Activated CD4-positive, alpha-beta T cell treated with anti-CD3 and anti-CD28 coated beads, Interleukin-2, amount 10 ng/mL, durations not matched to agents 7 days and 5 days (primary cell): ENCODE data around the gene CCDC88C. TPM values are rescaled to one million over a fixed set of nuclear protein-coding genes. Genes with fewer than 3 reads are reported as not detected.
"Not testable (repeated sequence)": the region's sequence is repeated elsewhere in the genome, so short reads cannot be mapped to it uniquely, and the experiment has no call there.

ENCODE experiments used
- CTCF ChIA-PET: fragments of 350-600 bp; sonication (Branson Sonifier 250); formaldehyde crosslinking; loops from one replicate; lab custom pipeline; 2021; ENCODE audit warnings: antibody characterized with exemption; lab: Charles Lee
- POLR2A ChIA-PET: fragments of 350-600 bp; sonication (Branson Sonifier 250); formaldehyde crosslinking; loops from one replicate; lab custom pipeline; 2021; ENCODE audit warnings: antibody characterized with exemption; lab: Charles Lee
- DNase-seq: peaks from one replicate; pipeline ENCODE4 v3.0.0-alpha.2; 2020
- H3K27ac Mint-ChIP-seq: one replicate; pipeline ENCODE4 v1.8.0; 2021; ENCODE audit warnings: mild to moderate bottlenecking, moderate library complexity, mixed read lengths
- H3K27me3 Mint-ChIP-seq: one replicate; pipeline ENCODE4 v1.8.0; 2021; ENCODE audit warnings: mixed read lengths
- H3K36me3 Mint-ChIP-seq: one replicate; pipeline ENCODE4 v1.8.0; 2021; ENCODE audit warnings: low read depth, mixed read lengths
- H3K4me1 Mint-ChIP-seq: one replicate; pipeline ENCODE4 v1.8.0; 2021; ENCODE audit warnings: mixed read lengths
- H3K4me3 Mint-ChIP-seq: one replicate; pipeline ENCODE4 v1.8.0; 2021; ENCODE audit warnings: mild to moderate bottlenecking, moderate library complexity, mixed read lengths
- H3K9me3 Mint-ChIP-seq: one replicate; pipeline ENCODE4 v1.8.0; 2021; ENCODE audit warnings: mixed read lengths
- total RNA-seq, 2 experiments: library from RNA; stranded (reverse); gene quantifications; one replicate each; pipeline ENCODE4 v1.2.3, GENCODE V29; 2021

The CCDC88C gene
- total RNA-seq, 2 experiments from 2014 or later, result 187 to 193 TPM

DNA sequence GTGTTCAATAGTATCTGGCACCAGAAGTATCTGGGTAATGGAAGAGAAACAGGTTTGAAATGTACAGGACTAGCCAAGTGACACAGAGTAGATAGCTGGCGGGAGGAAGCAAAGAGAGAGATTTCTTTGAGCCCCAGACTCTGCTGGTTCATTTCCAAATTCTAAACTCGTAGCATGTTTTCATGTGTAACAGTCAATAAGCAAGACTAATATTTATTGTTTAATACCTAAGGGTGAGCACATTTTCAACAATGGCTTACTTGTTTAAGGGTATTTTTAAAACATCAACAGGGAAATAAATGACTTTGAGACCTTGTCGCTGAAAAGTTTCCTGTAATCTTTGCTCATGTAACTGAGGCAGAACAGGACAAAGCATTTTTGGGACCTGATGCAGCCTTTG lies 11.8 kb upstream of the CCDC88C start:
- Mint-ChIP-seq H3K27ac (no peak overlapping the region), H3K36me3 (no peaks in the 10 kb centered on the region), H3K4me1 (peaks cover 21% of the 10 kb centered on the region), H3K4me3 (no peak overlapping the region), H3K27me3 (no peaks in the 10 kb centered on the region), H3K9me3 (no peaks in the 10 kb centered on the region)
- ChIA-PET CTCF (interaction anchor here (0.7 to 1.3 kb wide), 3 partner anchors 13 to 498 kb away, joined by 3 to 7 read pairs (median 3); no protein-coding TSS in a partner anchor), POLR2A (no interaction called here)
- peak; percentile 3 for DNase-seq

DNA sequence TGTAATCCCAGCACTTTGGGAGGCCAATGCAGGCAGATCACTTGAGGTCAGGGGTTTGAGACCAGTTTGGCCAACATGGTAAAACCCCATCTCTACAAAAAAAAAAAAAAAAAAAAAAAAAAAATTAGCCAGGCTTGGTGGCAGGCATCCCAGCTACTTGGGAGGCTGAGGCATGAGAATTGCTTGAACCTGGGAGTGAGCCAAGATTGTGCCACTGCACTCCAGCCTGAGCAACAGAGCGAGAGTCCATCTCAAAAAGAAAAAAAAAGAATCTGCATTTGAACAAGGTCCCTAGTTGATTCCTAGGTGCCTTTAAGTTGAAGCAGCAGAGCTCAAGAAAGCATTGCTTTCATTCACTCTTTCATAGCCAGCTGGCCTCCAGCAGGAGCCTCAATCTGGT lies 11.3 kb upstream of the CCDC88C start:
- H3K27me3 Mint-ChIP-seq, H3K27ac Mint-ChIP-seq, H3K36me3 Mint-ChIP-seq, H3K4me3 Mint-ChIP-seq, POLR2A ChIA-PET, H3K9me3 Mint-ChIP-seq: not testable (repeated sequence)
- H3K4me1 Mint-ChIP-seq, result peaks cover 21% of the 10 kb centered on the region
- CTCF ChIA-PET, result interaction anchor here (0.7 to 1.3 kb wide), 3 partner anchors 14 to 499 kb away, joined by 3 to 7 read pairs (median 3); no protein-coding TSS in a partner anchor
- DNase-seq, result peak; percentile 0

DNA sequence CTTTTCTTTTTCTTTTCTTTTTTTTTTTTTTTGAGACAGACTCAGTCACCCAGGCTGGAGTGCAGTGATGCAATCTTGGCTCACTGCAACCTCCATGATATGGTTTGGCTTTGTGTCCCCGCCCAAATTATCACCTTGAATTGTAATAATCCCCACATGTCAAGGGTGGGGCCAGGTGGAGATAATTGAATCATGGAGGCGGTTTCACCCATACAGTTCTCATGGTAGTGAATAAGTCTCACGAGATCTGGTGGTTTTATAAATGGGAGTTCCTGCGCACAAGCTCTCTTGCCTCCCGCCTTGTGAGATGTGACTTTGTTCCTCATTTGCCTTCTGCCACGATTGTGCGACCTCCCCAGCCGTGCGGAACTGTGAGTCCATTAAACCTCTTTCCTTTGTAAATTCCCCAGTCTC lies 7.9 kb upstream of the CCDC88C start:
- peak; percentile 3 for DNase-seq
- peaks cover 27% of the 10 kb centered on the region for H3K4me1 Mint-ChIP-seq
- CTCF ChIA-PET, result interaction anchor here (1.8 kb wide), 1 partner anchor 102 kb away, joined by 13 read pairs; no protein-coding TSS in a partner anchor
- H3K9me3 Mint-ChIP-seq, H3K27me3 Mint-ChIP-seq, H3K27ac Mint-ChIP-seq, H3K4me3 Mint-ChIP-seq, H3K36me3 Mint-ChIP-seq, POLR2A ChIA-PET: not testable (repeated sequence)

- H3K4me1 Mint-ChIP-seq, result peaks cover 27% of the 10 kb centered on the region
- no peak overlapping the region for H3K27ac Mint-ChIP-seq
- ChIA-PET POLR2A (no interaction called here), CTCF (interaction anchor here (1.1 to 1.8 kb wide), 2 partner anchors 101 to 248 kb away, joined by 4 to 13 read pairs; no protein-coding TSS in a partner anchor)
- H3K9me3 Mint-ChIP-seq, result no peaks in the 10 kb centered on the region
- no peaks in the 10 kb centered on the region for H3K27me3 Mint-ChIP-seq
- H3K36me3 Mint-ChIP-seq, result no peaks in the 10 kb centered on the region
- H3K4me3 Mint-ChIP-seq, result no peak overlapping the region
- peak; percentile 3 for DNase-seq
Measured at GRCh38 chr14:91424813-91425530, 7.4 kb upstream of the CCDC88C start.

GRCh38 chr14:91420686-91421085 lies 3.1 kb upstream of the CCDC88C start:
- POLR2A ChIA-PET, result interaction anchor here (0.6 kb wide), 1 partner anchor 70 kb away, joined by 6 read pairs; no protein-coding TSS in a partner anchor
- peaks cover 20% of the 10 kb centered on the region for H3K4me1 Mint-ChIP-seq

GRCh38 chr14:91419451-91419850 lies 1.8 kb upstream of the CCDC88C start:
- Mint-ChIP-seq H3K4me3 (peak overlapping the region; percentile 65), H3K9me3 (no peaks in the 10 kb centered on the region), H3K27ac (peak overlapping the region; percentile 88), H3K27me3 (no peaks in the 10 kb centered on the region), H3K4me1 (peaks cover 27% of the 10 kb centered on the region), H3K36me3 (peaks cover 23% of the 10 kb centered on the region)
- CTCF ChIA-PET, result interaction anchor here (0.7 to 2.0 kb wide), 3 partner anchors 24 to 98 kb away, joined by 3 to 7 read pairs (median 3); no protein-coding TSS in a partner anchor
- no peak for DNase-seq
- POLR2A ChIA-PET, result interaction anchor here (0.7 kb wide), 1 partner anchor 47 kb away, joined by 3 read pairs; no protein-coding TSS in a partner anchor

More at GRCh38 chr14:91420686-91421085, 3.1 kb upstream of the CCDC88C start:
- Mint-ChIP-seq H3K4me3 (no peak overlapping the region), H3K27me3 (no peaks in the 10 kb centered on the region), H3K36me3 (peaks cover 14% of the 10 kb centered on the region), H3K9me3 (no peaks in the 10 kb centered on the region), H3K27ac (peak overlapping the region; percentile 10)
- CTCF ChIA-PET, result interaction anchor here (0.6 to 2.0 kb wide), 7 partner anchors 19 to 108 kb away, joined by 3 to 7 read pairs (median 3); no protein-coding TSS in a partner anchor
- peak; percentile 5 for DNase-seq

DNA sequence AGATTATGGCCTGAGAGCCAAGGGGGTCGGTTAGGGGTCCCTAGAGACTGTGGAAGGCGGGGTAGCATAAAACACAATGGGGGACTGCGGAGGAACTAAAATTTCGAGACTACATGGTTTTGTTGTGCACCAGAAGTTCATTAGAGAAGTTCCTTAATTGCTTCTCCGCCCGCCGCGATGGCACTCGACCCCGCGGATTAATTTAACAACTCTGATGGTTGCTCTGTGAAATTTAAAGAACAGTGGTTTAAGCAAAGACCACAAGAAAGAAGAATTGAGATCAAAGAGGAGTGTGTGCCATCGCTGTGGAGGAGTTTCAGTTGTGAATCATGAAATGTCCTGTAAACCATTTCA lies 1.4 kb upstream of the CCDC88C start:
- peak; percentile 72 for DNase-seq
- H3K4me1 Mint-ChIP-seq, result peaks cover 31% of the 10 kb centered on the region
- H3K27me3 Mint-ChIP-seq, result no peaks in the 10 kb centered on the region
- ChIA-PET CTCF (interaction anchor here (0.7 to 2.2 kb wide), 5 partner anchors 20 to 97 kb away, joined by 3 to 8 read pairs (median 3); no protein-coding TSS in a partner anchor), POLR2A (interaction anchor here (0.7 kb wide), 1 partner anchor 47 kb away, joined by 3 read pairs; no protein-coding TSS in a partner anchor)
- peak overlapping the region; percentile 65 for H3K4me3 Mint-ChIP-seq
- H3K9me3 Mint-ChIP-seq, result no peaks in the 10 kb centered on the region
- H3K27ac Mint-ChIP-seq, result peak overlapping the region; percentile 88
- H3K36me3 Mint-ChIP-seq, result peaks cover 28% of the 10 kb centered on the region

DNA sequence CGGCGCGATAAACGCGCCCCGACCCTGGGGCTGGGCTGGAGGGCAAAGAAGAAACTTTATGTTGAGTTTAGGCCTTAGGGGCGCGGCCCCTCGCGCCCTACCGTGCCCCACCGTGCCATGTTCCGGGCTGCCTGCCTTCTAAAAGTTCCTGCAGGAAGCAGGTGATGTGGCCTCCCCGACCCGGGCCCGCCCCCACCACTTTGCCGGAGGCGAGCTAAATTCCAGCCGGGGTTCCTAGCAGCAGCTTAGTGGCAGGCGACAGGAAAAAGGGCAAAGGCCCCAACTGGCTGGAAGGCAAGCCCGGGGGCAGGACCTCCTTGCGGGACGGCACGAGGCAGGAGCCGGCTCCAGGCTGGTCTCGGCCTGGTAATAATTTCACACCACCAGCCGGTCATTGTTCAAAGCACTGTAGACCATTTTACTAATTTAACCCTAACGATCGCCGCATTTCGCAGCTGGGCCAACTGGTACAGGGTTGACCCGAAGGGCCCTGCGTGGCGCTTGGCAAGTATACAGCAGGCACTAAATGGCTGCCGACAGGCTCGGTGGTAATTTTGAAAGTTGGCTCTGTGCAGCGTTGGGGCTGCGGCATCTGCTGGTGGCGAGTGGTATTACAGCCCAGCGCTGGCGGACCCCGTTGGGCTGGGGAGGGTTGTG lies 895 bp upstream of the CCDC88C start:
- H3K4me3 Mint-ChIP-seq, result peak overlapping the region; percentile 65
- POLR2A ChIA-PET, result no interaction called here
- DNase-seq, result peak; percentile 80
- peaks cover 36% of the 10 kb centered on the region for H3K4me1 Mint-ChIP-seq
- CTCF ChIA-PET, result interaction anchor here (0.7 to 6.1 kb wide), 7 partner anchors 13 to 105 kb away, joined by 3 to 33 read pairs (median 7); no protein-coding TSS in a partner anchor
- H3K36me3 Mint-ChIP-seq, result peaks cover 33% of the 10 kb centered on the region
- peak overlapping the region; percentile 88 for H3K27ac Mint-ChIP-seq
- H3K9me3 Mint-ChIP-seq, result no peaks in the 10 kb centered on the region
- H3K27me3 Mint-ChIP-seq, result no peaks in the 10 kb centered on the region

GRCh38 chr14:91417983-91418386 lies 365 bp upstream of the CCDC88C start:
- POLR2A ChIA-PET, result interaction anchor here (0.6 to 1.0 kb wide), 2 partner anchors 100 to 174 kb away, joined by 3 read pairs; no protein-coding TSS in a partner anchor
- CTCF ChIA-PET, result interaction anchor here (0.7 to 6.1 kb wide), 8 partner anchors 12 to 105 kb away, joined by 3 to 33 read pairs (median 5); no protein-coding TSS in a partner anchor

DNA sequence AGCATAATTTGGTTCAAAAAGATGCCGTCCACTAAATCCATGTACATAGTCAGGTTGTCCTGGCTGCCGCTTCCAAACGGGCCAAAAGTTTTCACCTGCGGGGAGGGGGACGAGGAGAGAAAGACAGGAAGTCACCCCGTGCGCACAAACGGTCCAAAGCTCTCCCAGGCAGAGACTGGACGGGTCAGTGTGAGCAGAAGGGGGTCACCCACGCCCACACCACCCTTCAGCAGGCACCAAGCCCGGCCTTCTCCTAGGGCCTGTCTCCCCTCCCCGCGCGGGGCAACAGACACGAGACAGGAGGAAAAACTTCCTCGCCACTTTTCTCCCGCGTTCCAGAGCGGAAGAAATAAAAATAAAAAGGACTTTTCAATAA lies 888 bp downstream of the CCDC88C start:
- POLR2A ChIA-PET, result interaction anchor here (0.6 to 1.2 kb wide), 4 partner anchors 19 to 171 kb away, joined by 4 to 6 read pairs (median 5); no protein-coding TSS in a partner anchor
- Mint-ChIP-seq H3K4me1 (peaks cover 50% of the 10 kb centered on the region), H3K27ac (peak overlapping the region; percentile 99), H3K27me3 (no peaks in the 10 kb centered on the region), H3K36me3 (peaks cover 45% of the 10 kb centered on the region), H3K9me3 (no peaks in the 10 kb centered on the region), H3K4me3 (peak overlapping the region; percentile 98)
- DNase-seq, result no peak
- CTCF ChIA-PET, result interaction anchor here (1.0 to 6.8 kb wide), 8 partner anchors 10 to 239 kb away, joined by 3 to 64 read pairs (median 6); no protein-coding TSS in a partner anchor

More at GRCh38 chr14:91417983-91418386, 365 bp upstream of the CCDC88C start:
- peaks cover 38% of the 10 kb centered on the region for H3K36me3 Mint-ChIP-seq
- peak overlapping the region; percentile 88 for H3K27ac Mint-ChIP-seq
- peaks cover 42% of the 10 kb centered on the region for H3K4me1 Mint-ChIP-seq
- H3K9me3 Mint-ChIP-seq, result no peaks in the 10 kb centered on the region
- H3K4me3 Mint-ChIP-seq, result peak overlapping the region; percentile 65
- DNase-seq, result peak; percentile 61
- H3K27me3 Mint-ChIP-seq, result no peaks in the 10 kb centered on the region

DNA sequence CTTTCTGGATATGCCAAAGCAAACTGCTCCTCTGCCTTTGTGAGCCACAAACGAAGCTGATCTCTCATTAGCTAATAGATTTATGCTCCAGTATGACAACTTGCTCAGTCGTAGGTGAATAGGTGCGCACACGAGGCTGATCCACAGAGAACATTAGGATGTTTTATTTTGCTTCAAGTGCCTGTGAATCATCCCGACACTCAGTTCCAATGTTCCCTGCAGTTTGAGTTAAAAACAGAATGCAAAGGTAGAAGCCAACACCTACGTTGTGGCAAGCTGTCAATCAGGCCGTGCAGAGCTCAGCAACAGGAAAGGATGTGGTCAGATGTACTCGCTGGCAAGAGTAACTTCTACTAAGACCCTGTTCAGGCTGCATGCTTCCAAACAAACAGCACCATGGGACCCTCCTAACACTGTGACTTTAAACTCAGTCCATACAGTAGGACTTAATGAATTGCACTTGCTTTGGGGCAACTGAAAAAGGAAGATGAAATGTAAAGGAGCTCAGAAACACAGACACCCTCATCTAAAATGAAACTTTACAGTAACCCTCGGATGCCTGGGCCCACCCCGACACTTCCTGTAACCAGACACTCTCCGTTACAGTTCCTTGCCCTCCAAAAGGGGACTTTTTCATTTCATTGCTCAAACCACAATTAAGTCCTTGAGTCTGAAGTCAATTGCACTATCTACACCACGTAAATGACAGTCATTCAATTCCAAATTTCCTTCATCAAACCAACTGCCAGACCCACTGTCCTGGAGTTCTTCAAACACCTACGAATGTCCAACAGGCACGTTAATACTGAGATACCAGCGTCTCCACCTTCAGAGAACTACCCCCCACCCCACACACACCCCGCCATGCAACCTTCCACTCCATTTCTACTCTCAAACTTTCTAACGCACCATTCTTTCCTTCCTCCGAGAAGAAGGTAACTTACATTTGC lies 1.6 kb downstream of the CCDC88C start:
- H3K36me3 Mint-ChIP-seq, result peaks cover 50% of the 10 kb centered on the region
- peak overlapping the region; percentile 99 for H3K27ac Mint-ChIP-seq
- peak overlapping the region; percentile 98 for H3K4me3 Mint-ChIP-seq
- ChIA-PET CTCF (interaction anchor here (0.6 to 6.8 kb wide), 13 partner anchors 11 to 357 kb away, joined by 3 to 64 read pairs (median 5); no protein-coding TSS in a partner anchor), POLR2A (interaction anchor here (0.6 to 1.2 kb wide), 5 partner anchors 17 to 170 kb away, joined by 4 to 6 read pairs (median 5); no protein-coding TSS in a partner anchor)
- peaks cover 55% of the 10 kb centered on the region for H3K4me1 Mint-ChIP-seq
- DNase-seq, result peak; percentile 83
- H3K27me3 Mint-ChIP-seq, result no peaks in the 10 kb centered on the region
- H3K9me3 Mint-ChIP-seq, result no peaks in the 10 kb centered on the region
